ENCODE data around the gene GDNF.

DNA sequence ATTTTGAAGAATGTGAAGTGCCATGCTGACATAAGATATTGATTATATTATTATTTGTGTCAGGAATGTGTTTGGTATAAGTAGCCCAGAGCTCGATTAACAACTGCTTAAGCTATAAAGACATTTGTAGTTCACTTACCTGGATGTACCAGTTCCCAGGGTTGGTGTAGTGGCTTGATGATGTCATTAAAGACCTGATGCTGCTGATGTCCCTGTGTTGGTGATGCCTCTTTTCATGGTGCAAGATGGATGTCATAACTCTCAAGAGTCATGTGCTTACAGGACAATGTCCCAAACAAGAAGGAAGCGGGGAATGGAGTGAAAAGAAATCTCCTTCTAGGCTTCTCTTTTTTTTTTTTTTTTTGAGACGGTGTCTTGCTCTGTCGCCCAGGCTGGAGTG lies 11.5 kb upstream of the GDNF start:
- no peak for TF ChIP-seq CTCF (IDR thresholded peaks at IDR 0.05)
- TF ChIP-seq POLR2A (IDR thresholded peaks at IDR 0.05; ENCODE audit: low read depth), result no peak
